Upper lobe of left lung (tissue), 6 donors: ENCODE results near the gene MTM1. TPM values are rescaled to one million over a fixed set of nuclear protein-coding genes. Genes with fewer than 3 reads are reported as not detected.
A peak's percentile ranks its signal among the peaks of the same experiment; 100 is the strongest.

Experiments
- ATAC-seq, 2 donors: fragments of 200-7000 bp; cut with Tn5 transposase; one replicate each; pipeline ENCODE4 v1.9.1; 2022; ENCODE audit warnings: mild to moderate bottlenecking in 2 of 2, moderate library complexity in 2 of 2; ENCODE audit not compliant: low FRiP score in 2 of 2
- DNase-seq, 2 donors: peaks; one replicate each; pipeline ENCODE4 v3.0.0-alpha.2; 2019 to 2020
- H3K27ac ChIP-seq, 4 donors: fragments of 200-600 bp; sonication (generic); one replicate each; pipeline ENCODE4 v1.5.1; 2016 to 2019
- H3K27me3 ChIP-seq, 4 donors: fragments of 200-600 bp; sonication (generic); one replicate each; pipeline ENCODE4 v1.5.1; 2017 to 2019
- H3K36me3 ChIP-seq, 4 donors: fragments of 200-600 bp; sonication (generic); one replicate each; pipeline ENCODE4 v1.5.1; 2016 to 2019
- H3K4me1 ChIP-seq, 4 donors: fragments of 200-600 bp; sonication (generic); one replicate each; pipeline ENCODE4 v1.5.1; 2018 to 2019
- H3K4me3 ChIP-seq, 4 donors: fragments of 200-600 bp; sonication (generic); one replicate each; pipeline ENCODE4 v1.5.1; 2017 to 2019; ENCODE audit warnings: mild to moderate bottlenecking in 2 of 4, moderate library complexity in 1 of 4
- H3K9me3 ChIP-seq, 4 donors: fragments of 200-600 bp; sonication (generic); one replicate each; pipeline ENCODE4 v1.5.1; 2018 to 2019
- EP300 ChIP-seq, 4 donors: sonication (generic); formaldehyde crosslinking; IDR thresholded peaks; one replicate each; pipeline ENCODE4 v1.5.1; 2017; ENCODE audit warnings: antibody characterized with exemption in 4 of 4, control low read depth in 2 of 4
- POLR2A ChIP-seq, 4 donors: fragments of 450-650 bp; IDR thresholded peaks; one replicate each; pipeline ENCODE4 v1.5.1; 2016 to 2017; ENCODE audit warnings: antibody characterized with exemption in 4 of 4, mild to moderate bottlenecking in 2 of 4
- POLR2AphosphoS5 ChIP-seq, 2 donors: sonication (generic); formaldehyde crosslinking; IDR thresholded peaks; one replicate each; pipeline ENCODE4 v1.5.1; 2017; ENCODE audit warnings: antibody characterized with exemption in 2 of 2
- WGBS, 2 donors: methylation state at CpG; one replicate each; pipeline ENCODE4 v1.1.5; 2017 to 2018; 5-methylcytosine and 5-hydroxymethylcytosine counted together
- total RNA-seq, 6 donors: library from RNA; depleted of rRNA in 4 of 6; stranded (reverse); fragments of >200 nt in 4 of 6; gene quantifications; one replicate each; pipeline versions ENCODE4 v1.1.0 to v1.2.1, GENCODE V29; 2016 to 2021
- TF ChIP-seq, protein P1 (sequence below), 6 experiments: fragments of 450-650 bp in 4 of 6; fragments of 200-600 bp in 2 of 6; sonication (generic) in 2 of 6; IDR thresholded peaks; one replicate each; pipeline ENCODE4 v1.5.1; 2016 to 2019; ENCODE audit warnings: antibody characterized with exemption in 6 of 6
- donor health status: DM: no; HTN: no; CAD: no; lungs with moderate emphysema.
- donor health status: DM: no; HTN: yes; CAD: no; lungs with severe emphysema.

The MTM1 gene
- total RNA-seq, 6 donors from 2014 or later: 5.1 to 30.6 (median 20.6) TPM

DNA sequence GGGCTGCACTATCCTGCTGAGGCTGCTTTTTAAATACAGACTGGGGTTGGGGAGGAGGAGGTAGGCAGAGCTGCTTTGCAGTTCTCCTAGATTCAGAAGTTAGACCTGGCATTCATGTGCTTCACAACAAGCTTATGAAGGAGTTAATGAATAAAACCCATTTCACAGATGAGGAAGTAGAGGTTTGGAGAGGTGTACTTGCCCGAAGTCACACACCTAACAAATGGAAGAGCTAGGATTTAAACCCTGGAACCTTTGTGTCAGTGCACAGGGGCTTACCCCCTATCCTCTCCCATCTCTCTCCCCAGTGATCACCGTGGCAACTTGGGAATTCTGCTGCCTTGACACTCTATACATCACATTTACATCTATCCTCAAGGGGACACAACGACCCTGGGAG is 3.6 kb upstream of the MTM1 start:
- no peak for ATAC-seq
- Histone ChIP-seq H3K27me3 (no peaks in the 10 kb centered on the region), H3K36me3 (no peaks in the 10 kb centered on the region), H3K4me1 (peaks cover 0 to 3% (median under 1%) of the 10 kb centered on the region in 4 donors), H3K27ac (no peak overlapping the region), H3K4me3 (no peak overlapping the region), H3K9me3 (no peaks in the 10 kb centered on the region)
- TF ChIP-seq EP300 (IDR thresholded peaks at IDR 0.05) (no peak), POLR2AphosphoS5 (IDR thresholded peaks at IDR 0.05) (no peak), POLR2A (IDR thresholded peaks at IDR 0.05) (no peak)
- TF ChIP-seq, protein P1, sequence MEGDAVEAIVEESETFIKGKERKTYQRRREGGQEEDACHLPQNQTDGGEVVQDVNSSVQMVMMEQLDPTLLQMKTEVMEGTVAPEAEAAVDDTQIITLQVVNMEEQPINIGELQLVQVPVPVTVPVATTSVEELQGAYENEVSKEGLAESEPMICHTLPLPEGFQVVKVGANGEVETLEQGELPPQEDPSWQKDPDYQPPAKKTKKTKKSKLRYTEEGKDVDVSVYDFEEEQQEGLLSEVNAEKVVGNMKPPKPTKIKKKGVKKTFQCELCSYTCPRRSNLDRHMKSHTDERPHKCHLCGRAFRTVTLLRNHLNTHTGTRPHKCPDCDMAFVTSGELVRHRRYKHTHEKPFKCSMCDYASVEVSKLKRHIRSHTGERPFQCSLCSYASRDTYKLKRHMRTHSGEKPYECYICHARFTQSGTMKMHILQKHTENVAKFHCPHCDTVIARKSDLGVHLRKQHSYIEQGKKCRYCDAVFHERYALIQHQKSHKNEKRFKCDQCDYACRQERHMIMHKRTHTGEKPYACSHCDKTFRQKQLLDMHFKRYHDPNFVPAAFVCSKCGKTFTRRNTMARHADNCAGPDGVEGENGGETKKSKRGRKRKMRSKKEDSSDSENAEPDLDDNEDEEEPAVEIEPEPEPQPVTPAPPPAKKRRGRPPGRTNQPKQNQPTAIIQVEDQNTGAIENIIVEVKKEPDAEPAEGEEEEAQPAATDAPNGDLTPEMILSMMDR (IDR thresholded peaks at IDR 0.05): no peak
- 59 to 60% methylated on average over 2 to 3 of the region's 3 CpGs for whole genome bisulfite sequencing, 2 donors
- DNase-seq: no peak

DNA sequence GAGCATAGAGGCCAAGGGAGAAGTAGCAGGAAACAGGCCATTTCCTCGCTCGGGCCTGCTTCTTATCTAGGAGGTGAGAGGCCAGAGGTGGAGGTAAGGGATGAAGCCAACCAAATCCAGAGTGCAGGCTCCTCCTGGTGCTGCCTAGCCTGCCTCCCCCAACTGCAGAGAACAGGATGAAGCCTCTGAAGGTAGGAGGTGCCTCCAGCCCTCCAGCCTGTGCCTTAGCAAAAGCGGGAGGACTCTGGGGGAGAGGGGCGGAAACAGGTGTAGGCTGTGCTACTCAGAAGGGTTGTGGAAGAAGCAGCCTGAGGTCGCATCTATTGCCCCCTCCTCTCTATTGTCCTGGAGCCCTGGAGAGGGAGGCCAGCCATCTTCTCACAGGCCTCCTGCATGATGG is 2.9 kb upstream of the MTM1 start:
- H3K9me3 ChIP-seq: no peaks in the 10 kb centered on the region
- TF ChIP-seq POLR2A (IDR thresholded peaks at IDR 0.05) (no peak), POLR2AphosphoS5 (IDR thresholded peaks at IDR 0.05) (no peak)
- TF ChIP-seq, protein P1 (IDR thresholded peaks at IDR 0.05): no peak
- no peak overlapping the region for H3K4me3 ChIP-seq
- H3K36me3 ChIP-seq: no peaks in the 10 kb centered on the region
- H3K27ac ChIP-seq: no peak overlapping the region
- 80 to 100% methylated on average over 3 to 5 of the region's 5 CpGs for WGBS, 2 donors
- H3K4me1 ChIP-seq: peaks cover 0 to 7% (median 5%) of the 10 kb centered on the region in 4 donors
- DNase-seq (no peak), ATAC-seq (no peak)
- H3K27me3 ChIP-seq: no peaks in the 10 kb centered on the region

DNA sequence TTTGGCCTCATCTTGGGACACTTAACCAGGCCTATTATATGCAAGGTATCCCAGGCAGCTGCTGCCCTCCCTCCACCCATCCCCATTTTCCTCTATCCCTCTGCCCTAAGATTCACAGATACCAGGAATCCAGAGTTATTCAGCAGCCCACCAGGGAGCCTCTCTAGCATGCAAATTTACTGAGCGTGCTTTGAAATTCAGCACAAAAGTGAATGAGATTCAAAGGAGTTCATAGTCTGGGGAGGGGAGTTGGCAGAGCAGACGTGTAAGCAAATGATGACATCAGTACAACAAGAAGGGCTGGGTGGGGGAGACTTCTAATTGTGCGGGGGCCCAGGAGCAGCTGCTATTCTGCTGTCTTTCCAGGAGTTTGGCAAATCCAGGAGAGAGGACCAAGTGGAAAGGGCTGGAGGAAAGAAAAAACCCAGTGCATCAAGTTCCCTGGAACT is 1.7 kb upstream of the MTM1 start:
- no peak for DNase-seq
- WGBS, 2 donors: 57 to 80% methylated on average over 3 of the region's 3 CpGs
- Histone ChIP-seq H3K4me1 (peaks cover 0 to 12% (median 9%) of the 10 kb centered on the region in 4 donors), H3K27me3 (no peaks in the 10 kb centered on the region), H3K36me3 (no peaks in the 10 kb centered on the region), H3K27ac (no peak overlapping the region), H3K4me3 (no peak overlapping the region), H3K9me3 (no peaks in the 10 kb centered on the region)
- no peak for ATAC-seq
- TF ChIP-seq EP300 (IDR thresholded peaks at IDR 0.05) (no peak), POLR2A (IDR thresholded peaks at IDR 0.05) (no peak), POLR2AphosphoS5 (IDR thresholded peaks at IDR 0.05) (no peak)
- TF ChIP-seq, protein P1 (IDR thresholded peaks at IDR 0.05): no peak

DNA sequence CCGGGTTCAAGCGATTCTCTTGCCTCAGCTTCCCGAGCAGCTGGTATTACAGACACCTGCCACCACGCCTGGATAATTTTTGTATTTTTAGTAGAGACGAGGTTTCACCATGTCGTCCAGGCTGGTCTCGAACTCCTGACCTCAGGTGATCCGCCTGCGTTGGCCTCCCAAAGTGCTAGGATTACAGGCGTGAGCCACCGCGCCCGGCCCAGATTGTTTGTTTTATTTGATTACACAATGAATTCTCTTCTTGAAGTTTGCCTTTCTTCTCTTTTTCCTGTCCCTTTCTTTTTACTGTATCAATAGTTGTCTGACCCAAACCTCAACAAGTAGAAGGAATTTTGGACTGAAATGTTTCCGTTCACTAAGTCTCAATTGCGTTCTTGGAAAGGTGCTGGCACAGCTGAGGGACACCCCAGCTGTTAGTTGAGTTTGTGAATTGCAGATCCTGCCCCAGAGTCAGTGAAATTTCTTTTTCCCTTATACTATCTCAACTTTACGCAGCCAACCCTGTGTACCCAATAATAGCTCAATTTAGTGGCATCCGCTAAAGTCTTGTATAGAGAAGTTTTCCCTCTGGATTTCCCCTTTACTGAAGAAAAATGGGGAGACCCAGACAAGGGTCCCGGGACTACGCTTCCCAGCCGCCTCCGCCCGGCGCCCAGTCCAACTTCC is 639 bp upstream of the MTM1 start:
- H3K27me3 ChIP-seq: no peaks in the 10 kb centered on the region
- H3K36me3 ChIP-seq: no peaks in the 10 kb centered on the region
- H3K27ac ChIP-seq: peak overlapping the region in 1 of 4 donors; percentile 71
- peaks cover 6 to 20% (median 14%) of the 10 kb centered on the region in 4 donors for H3K4me1 ChIP-seq
- H3K4me3 ChIP-seq: peak overlapping the region in 3 of 4 donors; percentile 67 to 87 (median 75)
- DNase-seq (no peak), ATAC-seq (no peak)
- WGBS, 2 donors: 56 to 60% methylated on average over 16 to 23 of the region's 23 CpGs
- no peaks in the 10 kb centered on the region for H3K9me3 ChIP-seq
- TF ChIP-seq, protein P1 (IDR thresholded peaks at IDR 0.05): no peak
- TF ChIP-seq POLR2A (IDR thresholded peaks at IDR 0.05) (no peak), EP300 (IDR thresholded peaks at IDR 0.05) (no peak), POLR2AphosphoS5 (IDR thresholded peaks at IDR 0.05) (no peak)

DNA sequence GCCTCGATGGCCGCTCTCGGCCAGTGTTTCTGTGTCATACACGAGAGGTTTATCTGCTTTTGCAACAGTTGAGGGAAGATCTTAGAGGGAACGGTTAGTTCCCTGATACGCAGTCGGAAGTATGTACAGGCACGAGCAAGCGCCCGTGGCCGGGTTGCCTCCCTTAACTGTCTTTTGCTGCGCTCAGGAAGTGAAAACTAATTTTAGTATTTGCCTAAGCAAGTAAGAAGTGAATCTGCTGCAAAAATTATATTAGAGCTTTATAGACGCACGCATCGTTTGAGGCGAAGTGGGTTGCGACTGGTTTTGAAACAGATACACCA is 695 bp downstream of the MTM1 start:
- peak overlapping the region; percentile 45 to 87 (median 71) for H3K4me3 ChIP-seq
- DNase-seq: peak in 1 of 2 donors; percentile 40
- H3K36me3 ChIP-seq: no peaks in the 10 kb centered on the region
- peak in 1 of 2 donors; percentile 12 for TF ChIP-seq POLR2AphosphoS5 (IDR thresholded peaks at IDR 0.05)
- TF ChIP-seq, protein P1 (IDR thresholded peaks at IDR 0.05): no peak
- no peak for TF ChIP-seq POLR2A (IDR thresholded peaks at IDR 0.05)
- TF ChIP-seq EP300 (IDR thresholded peaks at IDR 0.05): peak in 1 of 4 donors; percentile 19
- H3K9me3 ChIP-seq: no peaks in the 10 kb centered on the region
- peaks cover 6 to 29% (median 21%) of the 10 kb centered on the region in 4 donors for H3K4me1 ChIP-seq
- H3K27ac ChIP-seq: peak overlapping the region; percentile 89 to 96 (median 90)
- H3K27me3 ChIP-seq: no peaks in the 10 kb centered on the region
- WGBS, 2 donors: 2 to 52% methylated on average over 10 to 17 of the region's 17 CpGs
- peak; percentile 31 to 56 for ATAC-seq
